ENCODE results near the gene PRKCQ. TPM values are rescaled to one million over a fixed set of nuclear protein-coding genes. Genes with fewer than 3 reads are reported as not detected.

PRKCQ gene
- total RNA-seq, 2 experiments from 2014 or later = 44.9 to 45.9 TPM

DNA sequence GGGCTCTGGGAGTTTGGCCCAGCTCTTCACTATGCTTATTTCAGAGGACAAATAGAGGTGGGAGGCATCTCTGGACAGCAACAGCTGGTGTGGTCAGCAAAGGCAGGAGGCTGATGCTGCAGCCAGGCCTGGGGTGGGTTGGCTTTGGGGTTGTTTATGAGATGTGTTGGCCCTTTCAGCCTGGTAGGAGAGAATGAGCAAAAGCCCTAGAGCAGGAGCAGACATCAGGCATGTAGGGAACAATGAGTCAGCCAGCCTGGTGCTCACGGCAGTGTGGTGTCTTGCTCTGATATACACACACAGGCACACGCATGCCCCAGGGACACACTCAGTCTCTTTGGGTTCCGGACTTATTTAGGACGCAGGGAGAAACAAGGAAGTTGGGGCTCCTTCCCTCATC is 157.1 kb downstream of the PRKCQ start:
- Mint-ChIP-seq H3K27ac (peak overlapping the region; percentile 87), H3K27me3 (no peaks in the 10 kb centered on the region)
- peak; percentile 60 for DNase-seq

DNA sequence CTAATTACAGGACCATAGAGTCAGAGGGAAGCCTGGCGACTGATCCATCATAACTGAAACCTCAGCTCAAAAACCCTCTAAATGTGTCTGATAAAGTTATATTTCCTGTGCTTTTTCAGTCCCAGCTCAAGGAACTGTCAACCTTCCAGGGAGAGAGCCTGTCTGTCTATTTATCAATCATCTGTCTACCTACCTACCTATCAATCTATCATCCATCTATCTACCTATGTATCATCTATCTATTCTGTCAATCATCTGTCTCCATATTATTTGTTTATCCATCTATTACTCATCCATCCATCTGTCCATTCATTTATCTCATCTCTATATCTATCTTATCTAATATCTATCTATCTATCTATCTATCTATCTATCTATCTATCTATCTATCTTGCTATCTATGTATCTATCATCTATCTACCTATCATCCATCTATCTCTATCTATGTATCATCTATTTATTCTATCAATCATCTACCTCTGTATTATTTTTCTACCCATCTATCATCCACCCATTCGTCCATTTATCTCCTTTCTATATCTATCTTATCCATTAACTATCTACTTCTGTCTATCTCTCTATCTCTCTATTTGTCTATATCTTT is 161.4 kb downstream of the PRKCQ start:
- Mint-ChIP-seq H3K27ac (no peak overlapping the region), H3K36me3 (peaks cover 19% of the 10 kb centered on the region), H3K27me3 (no peaks in the 10 kb centered on the region), H3K4me1 (peaks cover 19% of the 10 kb centered on the region), H3K9me3 (peaks cover 5% of the 10 kb centered on the region), H3K4me3 (no peak overlapping the region)
- DNase-seq = no peak

More for the DNA sequence above, 157.1 kb downstream of the PRKCQ start:
- Mint-ChIP-seq H3K4me3 (no peak overlapping the region), H3K4me1 (peaks cover 33% of the 10 kb centered on the region), H3K36me3 (peaks cover 54% of the 10 kb centered on the region), H3K9me3 (peaks cover 5% of the 10 kb centered on the region)

DNA sequence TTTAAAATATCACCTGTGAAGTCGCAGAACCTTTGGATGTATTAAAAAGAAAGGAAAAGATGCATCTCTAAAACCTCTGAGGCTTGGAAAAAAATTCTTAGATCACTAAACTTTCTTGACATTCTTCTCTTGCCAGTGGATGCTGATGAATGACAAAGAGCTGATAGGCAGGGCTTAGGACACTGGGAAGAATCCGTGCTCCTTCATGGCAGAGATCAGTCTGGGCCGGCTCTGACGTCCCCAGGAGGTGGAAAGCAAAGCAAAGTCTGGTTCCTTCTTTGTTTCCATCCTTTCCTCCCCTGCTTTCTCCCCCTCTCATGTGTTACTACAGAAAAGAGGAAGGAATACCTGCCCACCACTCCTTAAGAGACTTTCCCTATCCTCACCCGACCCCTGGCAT is 161.9 kb downstream of the PRKCQ start:
- DNase-seq = no peak

DNA sequence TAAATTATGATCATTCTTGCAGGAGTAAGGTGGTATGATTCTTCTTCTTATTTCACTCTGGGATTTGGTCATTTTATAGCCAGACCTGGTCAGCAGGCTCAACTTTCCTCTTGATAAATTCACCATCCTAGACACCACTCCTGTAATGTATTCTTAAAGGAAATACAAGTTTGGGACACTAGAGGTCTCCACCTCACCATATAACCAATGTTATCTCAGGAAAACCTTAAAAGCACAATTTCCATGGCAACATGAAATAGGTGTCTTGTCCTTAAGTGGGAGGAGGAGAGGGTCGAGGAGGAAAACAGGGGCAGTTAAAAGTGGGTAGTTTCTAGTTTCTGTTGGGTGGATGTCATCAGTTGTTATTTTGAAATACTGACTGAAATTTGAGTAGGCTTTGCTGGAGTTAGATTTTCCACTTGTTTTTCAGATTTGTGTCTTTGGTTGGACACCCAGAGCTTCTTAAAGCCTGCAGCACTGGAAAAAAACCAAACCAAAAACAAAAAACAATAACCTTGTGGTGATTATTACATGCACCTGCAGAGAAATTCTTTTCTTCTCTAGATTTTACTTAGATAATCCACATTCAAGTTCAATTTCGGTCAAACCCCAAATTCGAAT is 163.1 kb downstream of the PRKCQ start:
- Mint-ChIP-seq H3K4me3 (no peak overlapping the region), H3K36me3 (peaks cover 14% of the 10 kb centered on the region), H3K27ac (no peak overlapping the region), H3K27me3 (no peaks in the 10 kb centered on the region), H3K4me1 (peaks cover 5% of the 10 kb centered on the region), H3K9me3 (peaks cover 5% of the 10 kb centered on the region)
- DNase-seq = no peak

More for the DNA sequence above, 161.9 kb downstream of the PRKCQ start:
- Mint-ChIP-seq H3K27me3 (no peaks in the 10 kb centered on the region), H3K9me3 (peaks cover 5% of the 10 kb centered on the region), H3K4me1 (peaks cover 14% of the 10 kb centered on the region), H3K36me3 (peaks cover 16% of the 10 kb centered on the region), H3K4me3 (no peak overlapping the region), H3K27ac (no peak overlapping the region)

DNA sequence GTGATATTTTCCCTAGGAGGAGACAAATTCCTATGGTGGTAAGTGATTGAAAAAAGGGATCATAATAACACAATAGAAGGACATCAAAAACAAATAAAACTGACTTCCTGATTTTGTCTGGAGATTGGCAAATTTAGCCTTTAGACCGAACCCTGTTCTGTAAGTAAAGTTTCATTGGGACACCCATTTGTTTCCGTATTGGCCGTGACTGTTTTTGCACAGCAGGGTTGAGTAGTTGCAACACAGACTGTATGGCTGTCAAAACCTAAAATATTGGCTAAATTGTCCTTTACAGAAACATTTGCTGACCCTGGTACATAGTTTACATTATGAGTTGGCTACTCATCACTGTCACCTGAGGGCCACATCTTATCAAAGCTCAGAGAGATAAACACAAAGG is 168.6 kb downstream of the PRKCQ start:
- Mint-ChIP-seq H3K27ac (no peak overlapping the region), H3K4me3 (no peak overlapping the region), H3K36me3 (peaks cover 3% of the 10 kb centered on the region), H3K27me3 (no peaks in the 10 kb centered on the region), H3K4me1 (peaks cover 33% of the 10 kb centered on the region), H3K9me3 (no peaks in the 10 kb centered on the region)
- DNase-seq = no peak

DNA sequence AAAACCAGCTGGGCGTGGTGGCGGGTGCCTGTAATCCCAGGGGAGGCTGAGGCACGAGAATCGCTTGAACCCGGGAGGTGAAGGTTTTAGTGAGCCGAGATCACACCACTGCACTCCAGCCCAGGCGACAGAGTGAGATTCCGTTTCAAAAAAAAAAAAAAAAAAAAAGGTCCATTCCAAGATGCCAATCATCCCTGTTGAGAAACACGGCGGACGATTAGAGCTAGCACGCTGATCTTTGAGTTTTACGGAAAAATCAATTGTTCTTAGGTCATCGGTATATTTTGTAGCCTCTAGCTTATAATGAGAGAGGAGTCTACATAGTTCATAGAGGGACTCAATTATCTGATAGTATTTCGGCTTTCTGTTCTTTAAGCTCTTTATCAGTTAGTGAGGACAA is 169.2 kb downstream of the PRKCQ start:
- H3K27ac Mint-ChIP-seq = no peak overlapping the region
- H3K36me3 Mint-ChIP-seq = peaks cover 3% of the 10 kb centered on the region
- no peaks in the 10 kb centered on the region for H3K27me3 Mint-ChIP-seq
- peaks cover 37% of the 10 kb centered on the region for H3K4me1 Mint-ChIP-seq
- H3K4me3 Mint-ChIP-seq = no peak overlapping the region
- DNase-seq = no peak
- H3K9me3 Mint-ChIP-seq = no peaks in the 10 kb centered on the region

DNA sequence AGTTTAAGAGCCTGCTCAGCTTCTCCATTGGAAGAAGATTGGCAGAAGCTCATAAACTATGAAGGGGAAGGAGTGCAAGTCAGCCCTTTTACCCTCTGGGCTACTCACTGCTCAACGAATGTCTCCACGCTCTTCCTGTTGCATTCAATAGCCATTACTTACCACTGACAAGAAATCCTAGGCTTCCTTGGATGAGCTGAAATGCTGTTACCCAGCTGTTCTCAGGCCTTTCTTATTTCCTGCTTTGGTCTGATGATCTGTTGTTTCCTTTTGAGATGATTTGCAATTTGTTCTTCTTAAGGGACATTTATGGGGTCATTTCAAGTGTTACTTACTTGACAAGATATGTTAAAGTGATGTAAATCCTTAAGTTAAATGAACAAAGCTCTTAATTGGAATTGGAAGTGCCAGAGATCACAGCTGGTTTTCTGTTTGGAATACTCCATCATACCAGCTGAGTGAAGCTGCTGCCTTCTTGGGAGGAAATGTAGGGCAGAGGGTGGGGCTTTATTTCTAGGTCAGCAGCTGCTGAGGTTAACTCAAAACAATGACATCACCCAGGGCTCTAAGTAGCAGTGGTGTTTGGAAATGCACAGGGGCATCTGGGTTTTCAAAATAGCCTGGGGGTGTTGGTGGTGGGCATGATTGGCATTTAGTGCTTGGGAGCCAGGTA is 170.0 kb downstream of the PRKCQ start:
- Mint-ChIP-seq H3K27ac (no peak overlapping the region), H3K9me3 (no peaks in the 10 kb centered on the region), H3K36me3 (peaks cover 3% of the 10 kb centered on the region), H3K4me3 (no peak overlapping the region), H3K4me1 (peaks cover 40% of the 10 kb centered on the region), H3K27me3 (no peaks in the 10 kb centered on the region)
- DNase-seq = no peak

DNA sequence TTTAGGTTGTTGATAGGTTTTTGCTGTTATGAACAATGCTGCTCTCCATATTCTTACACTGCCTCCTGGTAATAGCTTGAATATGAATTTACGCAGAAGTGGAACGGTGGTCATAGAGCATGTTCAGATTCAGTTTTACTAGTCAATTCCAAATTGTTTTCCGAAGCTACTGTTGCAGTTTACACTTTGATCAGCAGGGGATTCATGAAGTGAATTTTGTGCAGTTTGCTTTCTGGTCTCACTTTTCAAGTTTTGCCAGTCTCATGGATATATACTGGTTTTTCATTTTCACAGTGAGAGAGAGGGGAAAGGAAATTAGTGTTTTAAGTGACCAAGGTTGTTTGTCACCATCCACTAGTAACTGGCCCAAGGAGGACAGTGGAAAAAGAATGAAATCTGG is 171.3 kb downstream of the PRKCQ start:
- H3K27me3 Mint-ChIP-seq = peaks cover 7% of the 10 kb centered on the region
- no peak overlapping the region for H3K4me3 Mint-ChIP-seq
- peaks cover 35% of the 10 kb centered on the region for H3K4me1 Mint-ChIP-seq
- no peak overlapping the region for H3K27ac Mint-ChIP-seq
- H3K9me3 Mint-ChIP-seq = no peaks in the 10 kb centered on the region
- DNase-seq = no peak
- peaks cover 3% of the 10 kb centered on the region for H3K36me3 Mint-ChIP-seq

DNA sequence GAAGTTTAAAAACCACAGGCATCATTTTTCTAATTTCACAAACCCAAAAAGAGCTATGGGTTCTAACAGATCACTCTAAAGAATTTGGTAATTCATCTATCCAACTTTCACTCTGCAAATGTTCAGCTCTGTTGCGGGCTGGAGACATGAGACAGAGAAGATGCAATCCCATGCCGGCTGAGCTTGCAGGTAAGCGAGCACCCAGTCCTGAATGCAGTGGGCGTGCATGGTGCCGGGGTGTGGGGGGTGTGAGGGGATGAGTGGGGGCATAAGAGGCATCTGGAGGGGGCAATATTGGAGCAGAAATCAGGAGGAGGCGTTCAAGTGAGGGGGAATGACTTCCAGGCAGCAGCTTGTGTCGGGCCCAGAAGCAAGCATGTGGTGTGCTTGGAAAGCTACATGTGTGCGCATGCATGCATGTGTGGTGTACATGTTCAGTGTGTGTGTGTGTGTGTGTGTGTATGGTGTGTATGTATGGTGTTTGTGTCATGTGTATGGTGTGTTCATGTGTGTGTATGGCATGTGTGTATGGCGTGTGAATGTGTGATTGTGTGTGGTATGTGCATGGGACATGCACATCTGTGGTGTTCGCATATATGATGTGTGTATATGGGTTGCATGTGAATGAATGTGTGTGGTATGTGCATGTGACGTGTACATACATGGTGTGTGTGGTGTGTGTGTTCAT is 172.9 kb downstream of the PRKCQ start:
- Mint-ChIP-seq H3K36me3 (peaks cover 3% of the 10 kb centered on the region), H3K27me3 (peaks cover 7% of the 10 kb centered on the region), H3K4me1 (peaks cover 35% of the 10 kb centered on the region), H3K9me3 (no peaks in the 10 kb centered on the region), H3K4me3 (no peak overlapping the region), H3K27ac (peak overlapping the region; percentile 19)
- no peak for DNase-seq

DNA sequence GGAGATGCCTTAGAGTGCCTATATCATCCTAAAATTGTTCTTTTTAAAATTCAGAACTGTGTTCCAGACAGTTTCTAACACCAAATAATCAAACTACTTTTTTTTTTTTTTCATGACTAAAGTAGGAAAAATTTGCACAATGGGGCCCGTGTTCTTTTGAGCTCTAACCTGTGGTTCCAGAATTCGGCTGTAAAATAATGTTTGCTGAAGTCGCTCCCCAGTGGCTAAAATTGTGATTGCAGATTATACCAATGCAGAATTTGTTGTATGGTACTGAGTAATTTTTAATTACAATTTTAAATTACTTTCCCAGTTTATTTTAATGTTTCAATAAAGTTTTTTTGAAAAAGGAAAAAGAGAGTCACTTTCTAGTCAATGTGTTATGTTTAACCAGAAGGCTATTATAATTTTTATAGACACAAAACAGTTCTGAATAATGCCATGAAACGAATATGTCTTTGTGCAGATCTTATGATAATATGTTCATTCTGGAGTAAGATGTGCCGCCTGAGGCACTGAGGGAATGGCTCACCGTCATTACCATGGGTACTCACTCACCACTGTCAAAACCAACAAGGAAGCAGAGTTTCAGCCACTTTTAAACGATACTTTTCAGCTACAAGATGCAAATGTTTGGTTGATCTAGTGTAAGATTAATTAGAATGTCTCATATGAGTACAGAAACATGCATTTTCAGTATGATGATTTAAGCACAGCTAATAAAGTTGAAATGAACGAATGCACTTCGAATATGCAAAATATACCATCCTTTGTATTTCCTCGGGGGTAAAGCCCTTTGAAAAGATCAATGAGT is 173.6 kb downstream of the PRKCQ start:
- Mint-ChIP-seq H3K27ac (peak overlapping the region; percentile 68), H3K36me3 (peaks cover 3% of the 10 kb centered on the region), H3K4me1 (peaks cover 41% of the 10 kb centered on the region), H3K27me3 (peaks cover 7% of the 10 kb centered on the region), H3K9me3 (no peaks in the 10 kb centered on the region), H3K4me3 (no peak overlapping the region)
- DNase-seq = no peak

DNA sequence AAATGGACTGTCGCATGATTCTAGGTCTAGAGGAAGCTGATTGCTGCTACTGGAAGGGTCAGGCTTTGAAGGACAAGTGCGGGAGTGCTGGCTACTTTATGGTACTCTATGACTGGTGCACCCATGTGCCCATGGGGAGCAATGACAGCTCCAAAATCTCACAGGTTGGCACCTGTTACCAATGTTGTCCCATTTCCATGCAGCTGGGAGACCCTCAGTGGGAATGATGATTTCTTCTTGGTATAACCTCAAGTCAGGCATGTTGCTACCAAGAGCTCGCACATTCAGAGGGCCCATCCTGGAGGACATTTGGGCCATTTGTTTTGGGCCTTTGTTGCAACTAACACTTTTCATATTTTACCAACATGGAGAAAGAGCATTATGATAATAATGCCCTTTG is 174.4 kb downstream of the PRKCQ start:
- no peak for DNase-seq
- no peak overlapping the region for H3K4me3 Mint-ChIP-seq
- no peak overlapping the region for H3K27ac Mint-ChIP-seq
- peaks cover 40% of the 10 kb centered on the region for H3K4me1 Mint-ChIP-seq
- peaks cover 7% of the 10 kb centered on the region for H3K27me3 Mint-ChIP-seq
- peaks cover 3% of the 10 kb centered on the region for H3K36me3 Mint-ChIP-seq
- no peaks in the 10 kb centered on the region for H3K9me3 Mint-ChIP-seq

DNA sequence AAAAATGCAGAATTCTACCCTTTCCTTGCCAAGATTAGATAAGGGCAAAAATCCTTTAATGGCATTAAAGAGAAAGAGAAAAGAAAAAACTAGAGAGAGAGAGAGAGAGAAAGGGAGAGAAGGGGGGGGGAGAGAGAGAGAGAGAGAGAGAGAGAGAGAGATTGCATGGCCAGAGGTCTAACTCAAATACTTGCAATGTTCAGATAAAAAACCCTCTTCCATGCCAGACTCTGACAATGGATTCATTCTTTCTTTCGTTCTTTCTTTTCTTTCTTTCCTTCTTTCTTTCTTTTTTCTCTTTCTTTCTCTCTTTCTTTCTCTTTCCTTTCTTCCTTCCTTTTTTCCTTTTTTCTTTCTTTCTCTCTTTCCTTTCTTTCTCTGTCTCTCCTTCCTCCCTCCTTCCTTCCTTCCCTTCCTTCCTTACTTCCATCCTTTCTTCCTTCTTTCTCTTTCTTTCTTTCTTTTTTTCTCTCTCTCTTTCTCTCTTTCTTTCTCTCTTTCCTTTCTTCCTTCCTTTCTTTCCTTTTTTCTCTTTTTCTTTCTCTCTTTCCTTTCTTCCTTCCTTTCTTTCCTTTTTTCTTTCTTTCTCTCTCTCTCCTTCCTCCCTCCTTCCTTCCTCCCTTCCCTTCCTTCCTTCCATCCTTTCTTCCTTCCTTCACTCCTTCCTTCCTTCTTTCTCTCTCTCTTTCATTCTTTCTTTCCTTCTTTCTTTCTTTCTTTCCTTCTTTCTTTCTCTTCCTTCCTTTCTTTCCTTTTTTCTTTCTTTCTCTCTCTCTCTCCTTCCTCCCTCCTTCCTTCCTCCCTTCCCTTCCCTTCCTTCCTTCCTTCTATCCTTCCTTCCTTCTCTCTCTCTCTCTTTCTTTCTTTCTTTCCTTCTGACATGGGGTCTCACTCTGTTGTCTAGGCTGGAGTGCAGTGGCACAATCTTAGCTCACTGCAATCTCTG is 175.7 kb downstream of the PRKCQ start:
- Mint-ChIP-seq H3K9me3 (no peaks in the 10 kb centered on the region), H3K27ac (no peak overlapping the region), H3K4me3 (no peak overlapping the region), H3K4me1 (peaks cover 33% of the 10 kb centered on the region), H3K27me3 (peaks cover 7% of the 10 kb centered on the region), H3K36me3 (peaks cover 3% of the 10 kb centered on the region)
- DNase-seq = no peak

DNA sequence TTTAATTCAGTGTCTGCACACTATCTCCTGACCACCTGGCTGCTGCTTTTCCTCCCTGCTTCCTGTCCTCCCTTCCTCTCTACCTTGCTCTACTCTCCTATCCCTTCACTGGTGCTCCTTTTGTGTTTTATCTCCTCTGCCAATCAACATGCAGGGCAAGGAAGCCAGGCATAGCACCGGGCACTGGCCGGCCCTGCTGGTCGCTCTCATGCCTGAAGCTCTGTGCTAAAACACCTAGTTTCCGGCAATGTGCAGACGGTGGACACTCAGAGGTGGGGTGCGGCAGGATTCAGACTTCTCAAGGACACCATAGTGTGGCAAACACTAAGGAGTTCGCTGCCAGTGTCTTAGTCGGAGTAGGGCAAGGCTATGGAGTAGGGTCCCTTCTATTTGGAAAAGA is 177.1 kb downstream of the PRKCQ start:
- H3K4me1 Mint-ChIP-seq = peaks cover 32% of the 10 kb centered on the region
- H3K27me3 Mint-ChIP-seq = peaks cover 7% of the 10 kb centered on the region
- no peaks in the 10 kb centered on the region for H3K36me3 Mint-ChIP-seq
- H3K27ac Mint-ChIP-seq = no peak overlapping the region
- no peak for DNase-seq
- H3K4me3 Mint-ChIP-seq = no peak overlapping the region
- no peaks in the 10 kb centered on the region for H3K9me3 Mint-ChIP-seq

DNA sequence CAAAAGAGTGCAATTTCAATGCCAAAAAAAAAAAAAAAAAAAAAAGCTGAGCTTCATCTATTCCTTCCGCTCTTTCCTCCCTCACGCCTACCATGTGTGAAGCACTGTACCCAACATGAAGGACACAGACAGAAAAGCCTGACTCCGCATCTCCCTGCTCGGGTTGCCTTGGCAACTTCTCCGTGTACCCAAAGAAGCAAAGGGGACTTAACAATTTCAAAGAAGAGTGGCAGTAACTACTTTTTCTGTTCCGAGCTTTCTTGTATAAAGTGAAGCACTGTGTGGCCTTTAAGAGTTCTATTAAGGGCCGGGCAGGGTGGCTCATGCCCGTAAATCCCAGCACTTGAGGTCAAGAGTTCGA is 177.7 kb downstream of the PRKCQ start:
- Mint-ChIP-seq H3K4me1 (peaks cover 29% of the 10 kb centered on the region), H3K27me3 (peaks cover 7% of the 10 kb centered on the region), H3K27ac (no peak overlapping the region), H3K36me3 (no peaks in the 10 kb centered on the region), H3K4me3 (no peak overlapping the region), H3K9me3 (no peaks in the 10 kb centered on the region)
- DNase-seq = no peak
